Nephron progenitor cell (in vitro differentiated cells): Measurements from ENCODE around the gene MUC2.
"Not testable (repeated sequence)": the region's sequence is repeated elsewhere in the genome, so short reads cannot be mapped to it uniquely, and the experiment has no call there.

Experiments
- DNase-seq: peaks from one replicate; pipeline ENCODE4 v3.0.0; 2021
- H3K27ac Mint-ChIP-seq: 2 replicates; pipeline ENCODE4 v1.8.0; 2021; ENCODE audit warnings: mild to moderate bottlenecking, moderate library complexity, mixed read lengths
- H3K27me3 Mint-ChIP-seq: 2 replicates; pipeline ENCODE4 v1.8.0; 2021; ENCODE audit warnings: mild to moderate bottlenecking, low read depth, mixed read lengths; ENCODE audit not compliant: poor library complexity
- H3K36me3 Mint-ChIP-seq: 2 replicates; pipeline ENCODE4 v1.8.0; 2021; ENCODE audit warnings: low read depth, mixed read lengths
- H3K4me1 Mint-ChIP-seq: 2 replicates; pipeline ENCODE4 v1.8.0; 2021; ENCODE audit warnings: mixed read lengths
- H3K4me3 Mint-ChIP-seq: 2 replicates; pipeline ENCODE4 v1.8.0; 2021; ENCODE audit warnings: mild to moderate bottlenecking, moderate library complexity, mixed read lengths
- H3K9me3 Mint-ChIP-seq: 2 replicates; pipeline ENCODE4 v1.8.0; 2021; ENCODE audit warnings: mild to moderate bottlenecking, moderate library complexity, mixed read lengths
- TF ChIP-seq, protein P1 (sequence below): fragments of 200-600 bp; sonication (generic); IDR thresholded peaks from 2 replicates; pipeline ENCODE4 v1.5.0; 2021; ENCODE audit warnings: antibody characterized with exemption

The MUC2 gene

DNA sequence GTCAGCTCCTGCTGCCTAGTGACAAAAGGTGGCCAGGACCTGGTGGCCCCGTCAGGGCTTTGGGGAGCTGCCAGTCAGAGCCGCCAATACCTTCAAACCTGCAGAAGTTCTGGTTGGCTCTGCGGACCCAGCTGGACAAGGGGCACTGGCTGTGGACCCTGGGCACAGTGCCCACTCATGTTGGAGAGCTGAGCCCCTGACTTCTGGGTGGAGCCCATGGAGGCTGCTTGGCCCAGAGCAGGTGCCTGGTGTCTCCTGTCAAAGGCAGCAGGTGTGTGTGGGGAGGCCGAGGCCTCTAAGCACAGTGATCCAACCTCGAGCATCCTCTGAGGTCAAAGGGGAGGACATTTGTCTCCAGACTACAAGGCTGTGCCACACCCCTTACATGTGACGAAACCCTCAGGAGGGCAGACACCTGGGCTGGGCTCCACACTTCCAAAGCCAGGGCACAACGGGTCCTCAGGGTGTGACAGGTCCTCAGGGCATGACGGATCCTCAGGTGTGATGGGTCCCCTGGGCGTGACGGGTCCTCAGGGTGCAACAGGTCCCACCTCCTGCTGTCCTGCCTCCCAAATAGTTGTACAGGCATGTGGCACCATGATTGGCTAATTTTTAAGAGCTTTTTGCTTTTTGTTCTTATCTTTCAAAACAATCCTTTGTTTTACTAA lies 37.0 kb downstream of the MUC2 start:
- TF ChIP-seq, protein P1, sequence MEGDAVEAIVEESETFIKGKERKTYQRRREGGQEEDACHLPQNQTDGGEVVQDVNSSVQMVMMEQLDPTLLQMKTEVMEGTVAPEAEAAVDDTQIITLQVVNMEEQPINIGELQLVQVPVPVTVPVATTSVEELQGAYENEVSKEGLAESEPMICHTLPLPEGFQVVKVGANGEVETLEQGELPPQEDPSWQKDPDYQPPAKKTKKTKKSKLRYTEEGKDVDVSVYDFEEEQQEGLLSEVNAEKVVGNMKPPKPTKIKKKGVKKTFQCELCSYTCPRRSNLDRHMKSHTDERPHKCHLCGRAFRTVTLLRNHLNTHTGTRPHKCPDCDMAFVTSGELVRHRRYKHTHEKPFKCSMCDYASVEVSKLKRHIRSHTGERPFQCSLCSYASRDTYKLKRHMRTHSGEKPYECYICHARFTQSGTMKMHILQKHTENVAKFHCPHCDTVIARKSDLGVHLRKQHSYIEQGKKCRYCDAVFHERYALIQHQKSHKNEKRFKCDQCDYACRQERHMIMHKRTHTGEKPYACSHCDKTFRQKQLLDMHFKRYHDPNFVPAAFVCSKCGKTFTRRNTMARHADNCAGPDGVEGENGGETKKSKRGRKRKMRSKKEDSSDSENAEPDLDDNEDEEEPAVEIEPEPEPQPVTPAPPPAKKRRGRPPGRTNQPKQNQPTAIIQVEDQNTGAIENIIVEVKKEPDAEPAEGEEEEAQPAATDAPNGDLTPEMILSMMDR, result no peak
- Mint-ChIP-seq H3K9me3 (peaks cover 8% of the 10 kb centered on the region), H3K4me3 (no peak overlapping the region), H3K27ac (no peak overlapping the region), H3K4me1 (peaks cover 7% of the 10 kb centered on the region), H3K27me3 (peaks cover 13% of the 10 kb centered on the region), H3K36me3 (no peaks in the 10 kb centered on the region)
- no peak for DNase-seq

DNA sequence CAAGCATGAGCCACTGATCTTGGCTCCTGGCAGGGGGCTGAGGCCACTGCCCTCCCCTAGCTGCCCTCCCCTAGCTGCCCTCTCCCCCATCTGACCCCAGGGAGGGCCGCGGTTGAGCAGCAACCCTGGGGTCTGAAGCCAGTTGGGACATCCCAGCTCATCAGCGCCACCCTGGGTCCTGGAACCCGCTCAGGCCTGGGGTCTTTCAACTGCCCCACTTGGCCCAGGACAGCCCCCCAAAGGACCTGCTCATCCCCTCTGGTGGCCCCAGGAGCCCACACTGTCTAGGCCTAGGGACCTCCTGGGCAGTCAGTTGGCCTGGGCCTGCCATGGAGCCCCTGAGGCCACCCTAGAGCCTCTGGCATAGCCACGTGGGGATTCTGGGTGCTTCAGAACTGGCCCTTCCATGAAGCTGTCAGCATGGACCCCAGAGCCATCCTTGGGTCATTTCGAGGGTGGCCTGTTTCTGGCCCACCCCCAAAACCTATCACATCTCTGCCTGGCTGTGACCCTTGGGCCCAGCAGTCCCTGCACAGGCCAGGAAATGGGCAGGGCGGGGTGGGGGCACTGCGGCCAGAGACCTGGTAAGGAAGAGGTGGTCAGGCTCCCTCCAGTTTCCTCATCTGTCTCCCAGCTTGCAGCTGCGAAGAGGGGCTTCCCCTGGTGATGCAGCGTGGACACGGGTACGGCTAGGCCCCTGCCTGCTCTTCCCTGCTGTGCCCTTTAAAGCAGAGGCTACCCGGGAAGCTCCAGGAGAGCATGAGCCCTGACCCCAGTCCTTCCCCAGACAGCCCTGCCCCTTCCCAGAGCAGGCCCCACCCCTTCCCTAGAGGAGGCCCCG lies 37.9 kb downstream of the MUC2 start:
- TF ChIP-seq, protein P1, result no peak
- H3K4me3 Mint-ChIP-seq, result no peak overlapping the region
- H3K9me3 Mint-ChIP-seq, result peaks cover 8% of the 10 kb centered on the region
- H3K36me3 Mint-ChIP-seq, result no peaks in the 10 kb centered on the region
- peaks cover 22% of the 10 kb centered on the region for H3K27me3 Mint-ChIP-seq
- no peak for DNase-seq
- peaks cover 7% of the 10 kb centered on the region for H3K4me1 Mint-ChIP-seq
- H3K27ac Mint-ChIP-seq, result no peak overlapping the region

DNA sequence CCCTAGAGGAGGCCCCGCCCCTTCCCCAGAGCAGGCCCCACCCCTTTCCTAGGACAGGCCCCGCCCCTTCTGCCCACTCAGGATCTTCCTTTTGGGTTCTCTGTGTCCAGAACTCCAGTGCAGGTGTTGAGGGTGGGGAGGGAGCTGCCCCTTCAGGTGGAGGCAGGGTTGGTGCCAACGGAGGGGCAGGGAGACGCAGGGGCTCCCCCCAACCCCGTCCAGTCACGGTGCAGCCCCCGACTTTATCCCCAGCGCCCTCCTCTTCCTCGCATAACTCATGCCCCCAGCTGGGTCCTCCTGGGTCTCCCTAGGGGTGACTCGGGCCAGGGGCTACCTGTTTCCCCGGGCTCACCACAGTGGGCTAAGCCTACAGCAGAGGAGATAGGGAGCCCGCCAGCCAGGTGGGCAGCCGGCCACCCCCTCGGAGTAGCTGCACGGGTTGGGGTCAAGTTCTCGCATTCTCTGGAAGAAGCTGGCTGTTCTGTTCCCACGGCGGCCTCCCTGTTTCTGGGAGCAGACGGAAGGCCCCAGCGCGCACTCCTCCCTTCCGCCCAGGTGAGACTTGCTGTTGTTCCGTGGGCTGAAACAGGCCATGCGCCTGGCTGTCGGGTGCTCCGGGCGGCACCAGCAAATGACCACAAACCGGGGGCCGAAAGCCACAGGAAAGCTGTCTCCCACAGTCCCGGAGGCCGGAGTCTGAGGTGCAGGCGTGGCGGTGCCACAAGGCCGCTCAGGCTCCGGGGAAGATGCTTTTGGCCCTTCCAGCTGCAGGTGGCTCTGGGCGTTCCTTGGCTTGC lies 38.9 kb downstream of the MUC2 start:
- H3K27ac Mint-ChIP-seq, result no peak overlapping the region
- no peaks in the 10 kb centered on the region for H3K36me3 Mint-ChIP-seq
- no peak for DNase-seq
- peaks cover 26% of the 10 kb centered on the region for H3K27me3 Mint-ChIP-seq
- H3K9me3 Mint-ChIP-seq, result peaks cover 8% of the 10 kb centered on the region
- TF ChIP-seq, protein P1, result no peak
- peaks cover 7% of the 10 kb centered on the region for H3K4me1 Mint-ChIP-seq
- H3K4me3 Mint-ChIP-seq, result no peak overlapping the region

DNA sequence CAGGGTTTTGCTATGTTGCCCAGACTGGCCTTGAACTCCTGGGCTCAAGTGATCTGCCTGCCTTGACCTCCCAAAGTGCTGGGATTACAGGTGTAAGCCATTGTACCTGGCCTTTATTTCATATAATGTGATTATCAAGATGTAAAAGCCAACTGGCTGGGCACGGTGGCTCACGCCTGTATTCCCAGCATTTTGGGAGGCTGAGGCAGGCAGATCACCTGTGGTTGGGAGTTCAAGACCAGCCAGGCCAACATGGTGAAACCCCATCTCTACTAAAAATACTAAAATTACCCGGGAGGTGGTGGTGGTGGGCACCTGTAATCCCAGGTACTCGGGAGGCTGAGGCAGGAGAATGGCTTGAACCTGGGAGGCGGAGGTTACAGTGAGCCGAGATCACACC lies 40.6 kb downstream of the MUC2 start:
- H3K4me1 Mint-ChIP-seq, DNase-seq, H3K27ac Mint-ChIP-seq, H3K4me3 Mint-ChIP-seq, H3K9me3 Mint-ChIP-seq, H3K36me3 Mint-ChIP-seq: not testable (repeated sequence)
- peaks cover 26% of the 10 kb centered on the region for H3K27me3 Mint-ChIP-seq

DNA sequence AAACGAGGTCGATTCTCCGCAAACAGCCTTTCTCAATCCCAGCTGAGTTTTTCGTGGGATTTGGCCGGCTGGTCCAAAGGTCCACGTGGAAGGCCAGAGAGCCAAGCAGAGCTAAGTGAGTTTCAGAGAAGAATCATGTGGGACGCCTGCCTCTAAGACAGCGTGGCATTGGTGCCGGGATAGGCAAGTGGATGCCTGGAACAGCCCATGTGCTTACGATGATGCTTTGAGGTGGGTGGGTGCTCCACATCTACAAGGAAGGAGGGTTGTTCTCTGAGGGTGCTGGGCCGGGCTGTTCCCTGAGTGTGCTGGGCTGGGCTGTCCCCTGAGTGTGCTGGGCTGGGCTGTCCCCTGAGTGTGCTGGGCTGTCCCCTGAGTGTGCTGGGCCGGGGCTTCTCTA lies 41.4 kb downstream of the MUC2 start:
- peaks cover 4% of the 10 kb centered on the region for H3K4me1 Mint-ChIP-seq
- no peak overlapping the region for H3K4me3 Mint-ChIP-seq
- no peaks in the 10 kb centered on the region for H3K36me3 Mint-ChIP-seq
- no peak for DNase-seq
- peaks cover 30% of the 10 kb centered on the region for H3K27me3 Mint-ChIP-seq
- H3K9me3 Mint-ChIP-seq, result peaks cover 2% of the 10 kb centered on the region
- TF ChIP-seq, protein P1, result no peak
- no peak overlapping the region for H3K27ac Mint-ChIP-seq

DNA sequence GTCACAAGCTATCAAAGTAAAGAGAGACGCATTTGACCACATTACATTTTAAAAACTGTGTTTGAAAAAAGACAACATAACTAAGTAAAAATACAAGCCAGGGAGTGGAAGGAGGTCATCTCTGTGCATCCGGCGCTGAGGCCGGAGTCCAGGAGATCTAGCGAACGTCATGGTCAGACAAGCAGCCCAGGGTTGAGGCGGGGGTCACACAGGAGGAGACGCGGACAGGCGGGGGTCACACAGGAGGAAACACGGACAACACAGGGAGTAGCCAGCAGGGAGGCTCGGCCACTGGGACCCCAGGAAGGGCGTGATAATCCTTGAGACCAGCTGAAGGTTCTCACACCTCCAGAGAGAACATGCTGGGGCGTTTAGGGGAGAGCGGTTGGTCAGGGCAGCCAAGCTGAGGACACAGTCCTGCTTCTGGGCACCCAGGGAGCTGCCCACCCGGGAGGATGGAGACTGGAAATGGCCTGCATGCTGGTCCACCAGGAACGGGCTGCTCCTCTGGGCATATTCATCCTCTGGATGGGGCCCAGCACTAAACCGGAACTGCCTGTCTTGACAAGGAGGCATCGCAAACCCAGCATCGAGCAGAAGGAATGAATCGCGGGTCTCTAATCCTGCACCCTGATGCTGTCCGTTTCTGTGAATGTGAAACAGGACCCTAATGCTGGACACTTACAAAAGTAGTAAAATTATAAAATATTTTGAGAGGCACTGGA lies 42.2 kb downstream of the MUC2 start:
- H3K4me1 Mint-ChIP-seq, result peaks cover 4% of the 10 kb centered on the region
- H3K36me3 Mint-ChIP-seq, result no peaks in the 10 kb centered on the region
- H3K9me3 Mint-ChIP-seq, result no peaks in the 10 kb centered on the region
- TF ChIP-seq, protein P1, result no peak
- H3K4me3 Mint-ChIP-seq, result no peak overlapping the region
- H3K27ac Mint-ChIP-seq, result no peak overlapping the region
- DNase-seq, result no peak
- peaks cover 34% of the 10 kb centered on the region for H3K27me3 Mint-ChIP-seq
